ENCODE measurements around the gene APBA2.

Gene APBA2

GRCh38 chr15:28942046-28942445 lies 56.3 kb downstream of the APBA2 start:
- DNase-seq = no peak

GRCh38 chr15:28942571-28942970 lies 56.8 kb downstream of the APBA2 start:
- DNase-seq = no peak

- DNase-seq = no peak
Observed at GRCh38 chr15:28943146-28943545, 57.4 kb downstream of the APBA2 start.

- DNase-seq = no peak
Observed at GRCh38 chr15:28943611-28944230, 57.9 kb downstream of the APBA2 start.

- DNase-seq = no peak
Observed at GRCh38 chr15:28944286-28944685, 58.5 kb downstream of the APBA2 start.

GRCh38 chr15:28944696-28945300 lies 59.0 kb downstream of the APBA2 start:
- DNase-seq = no peak

GRCh38 chr15:28945626-28946230 lies 60.0 kb downstream of the APBA2 start:
- no peak for DNase-seq

- DNase-seq = no peak
Observed at GRCh38 chr15:28946803-28947202, 61.0 kb downstream of the APBA2 start.

GRCh38 chr15:28947221-28947674 lies 61.5 kb downstream of the APBA2 start:
- DNase-seq = no peak

GRCh38 chr15:28948036-28948435 lies 62.3 kb downstream of the APBA2 start:
- DNase-seq = no peak

- no peak for DNase-seq
Observed at GRCh38 chr15:28950916-28951315, 65.1 kb downstream of the APBA2 start.

- DNase-seq = no peak
Observed at GRCh38 chr15:28952666-28953491, 67.1 kb downstream of the APBA2 start.

- DNase-seq = no peak
Observed at GRCh38 chr15:28953573-28954195, 67.9 kb downstream of the APBA2 start.

- DNase-seq = no peak
Observed at GRCh38 chr15:28954466-28955159, 68.8 kb downstream of the APBA2 start.

- DNase-seq = no peak
Observed at GRCh38 chr15:28955160-28955992, 69.6 kb downstream of the APBA2 start.

GRCh38 chr15:28955993-28956421 lies 70.2 kb downstream of the APBA2 start:
- no peak for DNase-seq

- no peak for DNase-seq
Observed at GRCh38 chr15:28956491-28956890, 70.7 kb downstream of the APBA2 start.

GRCh38 chr15:28957606-28958498 lies 72.1 kb downstream of the APBA2 start:
- no peak for DNase-seq

GRCh38 chr15:28959326-28959725 lies 73.6 kb downstream of the APBA2 start:
- DNase-seq = no peak

- no peak for DNase-seq
Observed at GRCh38 chr15:28960979-28961378, 75.2 kb downstream of the APBA2 start.

Measured in NCI-H187 (cell line).